HK-2 (cell line): Measurements from ENCODE around the gene PXDC1.
"Not testable (repeated sequence)": the region's sequence is repeated elsewhere in the genome, so short reads cannot be mapped to it uniquely, and the experiment has no call there.

Source experiments
- DNase-seq: peaks from one replicate; pipeline ENCODE4 v3.0.0-alpha.2; 2018; ENCODE audit not compliant: unreplicated experiment

Gene PXDC1

DNA sequence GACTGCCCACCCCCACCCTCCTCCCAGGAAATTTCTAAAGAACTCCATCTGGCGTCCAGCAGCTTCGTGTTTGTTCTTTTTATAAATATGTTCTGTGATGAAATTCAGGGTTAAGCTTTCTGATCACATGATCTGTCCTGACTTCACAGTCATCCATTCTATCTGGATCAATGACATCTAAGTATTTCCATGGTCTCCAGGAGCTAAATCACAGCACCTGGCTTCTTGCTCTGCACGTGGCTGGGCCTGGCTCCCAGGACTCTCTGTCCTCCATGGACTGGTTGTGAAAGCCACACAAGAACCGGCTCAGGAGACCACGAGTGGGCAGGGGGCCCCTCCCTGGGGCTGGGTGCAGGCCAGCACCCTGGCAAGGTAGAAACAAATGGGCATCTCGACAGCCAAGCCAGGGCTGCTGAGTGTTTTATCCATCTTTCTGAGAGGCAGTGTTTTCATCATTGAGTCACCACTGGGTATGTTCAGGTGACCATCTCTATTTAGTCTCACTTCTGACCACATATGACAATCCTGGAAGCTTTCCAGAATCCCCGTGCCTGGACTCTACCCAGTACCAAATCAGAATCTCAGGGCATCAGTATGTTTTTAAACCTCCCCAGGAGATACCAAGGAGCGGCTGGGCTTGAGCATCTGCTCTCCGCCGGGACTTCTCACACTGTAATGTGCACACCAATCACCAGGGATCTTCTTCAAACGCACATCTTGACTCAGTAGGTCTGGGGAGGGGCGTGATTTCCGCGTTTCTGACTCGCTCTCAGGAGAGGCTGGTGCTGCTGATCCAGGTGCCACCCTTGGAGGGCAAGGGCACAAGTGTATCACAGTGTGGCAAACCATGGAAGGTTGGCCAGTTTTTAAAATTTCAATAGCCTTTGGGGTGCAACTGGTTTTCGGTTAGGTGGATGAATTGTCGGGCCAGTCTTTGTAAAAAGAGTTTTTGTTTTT is 31.6 kb upstream of the PXDC1 start:
- DNase-seq = no peak

DNA sequence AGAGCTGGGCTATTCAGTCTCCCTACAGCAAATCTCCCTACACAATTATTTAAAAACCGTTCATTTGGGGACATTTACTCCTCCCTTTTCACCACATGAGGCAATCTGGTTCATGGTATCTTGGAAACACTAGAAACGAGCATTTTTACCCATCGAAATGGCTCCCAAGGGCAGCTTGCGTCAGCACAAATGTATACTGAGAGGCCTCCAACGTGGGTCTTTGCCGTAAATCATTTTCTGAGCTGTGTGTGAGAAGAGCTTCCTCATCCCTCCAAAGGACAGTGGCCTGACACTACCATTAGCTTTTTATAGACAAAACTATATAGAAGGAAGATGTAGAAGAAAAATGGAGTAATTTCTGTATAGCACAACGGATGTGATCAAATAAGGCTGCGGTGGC is 30.0 kb upstream of the PXDC1 start:
- no peak for DNase-seq

DNA sequence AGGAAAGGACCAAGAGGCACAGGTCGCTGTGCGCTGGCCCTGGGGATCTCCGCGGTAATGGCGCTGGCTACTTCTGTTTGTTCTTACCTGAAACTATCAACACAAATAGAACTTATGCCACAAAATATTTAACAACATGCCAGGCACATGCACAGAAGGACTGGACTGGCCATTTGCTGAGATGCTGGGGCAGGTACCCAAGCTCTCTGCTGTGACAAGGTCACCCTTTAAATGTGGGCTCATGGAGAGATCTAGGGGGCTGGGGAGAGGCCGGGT is 28.0 kb upstream of the PXDC1 start:
- DNase-seq = no peak

DNA sequence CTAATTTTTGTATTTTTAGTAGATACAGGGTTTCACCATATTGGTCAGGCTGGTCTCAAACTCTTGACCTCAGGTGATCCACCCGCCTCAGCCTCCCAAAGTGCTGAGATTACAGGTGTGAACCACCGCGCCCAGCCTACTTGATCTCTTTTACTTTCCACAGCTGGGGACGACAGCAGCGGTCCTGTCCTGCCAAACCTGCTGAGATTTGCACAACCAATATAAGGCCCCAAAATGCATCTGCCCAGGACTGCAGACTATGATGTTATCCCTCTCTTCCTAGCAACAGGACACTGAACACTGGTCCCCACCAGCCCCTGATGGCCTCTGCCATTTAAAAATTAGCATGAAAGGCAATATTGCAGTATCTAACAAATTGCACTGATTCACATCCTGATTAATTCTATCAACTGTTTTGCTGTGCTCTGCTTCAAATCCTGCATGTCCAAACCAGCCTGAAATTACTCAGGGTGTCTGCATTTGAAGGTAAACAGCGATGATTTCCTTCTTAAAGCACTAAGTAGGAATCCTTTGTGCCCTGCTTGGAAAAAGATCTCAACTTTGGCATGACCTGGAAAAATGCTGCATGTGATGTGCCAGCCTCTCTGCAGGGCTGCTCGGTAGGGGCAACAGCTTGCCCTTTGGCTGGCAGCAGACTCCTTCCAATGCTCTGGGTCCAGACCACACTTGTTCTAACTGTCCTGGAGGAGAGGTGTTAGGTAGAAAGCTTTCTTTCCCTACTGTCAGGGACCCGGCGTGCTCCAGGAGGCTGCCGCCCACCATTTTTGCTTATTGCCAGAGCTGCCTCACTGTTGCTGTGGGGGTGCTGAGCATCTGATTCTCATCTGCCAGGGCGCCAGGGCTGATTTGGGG is 27.4 kb upstream of the PXDC1 start:
- no peak for DNase-seq

DNA sequence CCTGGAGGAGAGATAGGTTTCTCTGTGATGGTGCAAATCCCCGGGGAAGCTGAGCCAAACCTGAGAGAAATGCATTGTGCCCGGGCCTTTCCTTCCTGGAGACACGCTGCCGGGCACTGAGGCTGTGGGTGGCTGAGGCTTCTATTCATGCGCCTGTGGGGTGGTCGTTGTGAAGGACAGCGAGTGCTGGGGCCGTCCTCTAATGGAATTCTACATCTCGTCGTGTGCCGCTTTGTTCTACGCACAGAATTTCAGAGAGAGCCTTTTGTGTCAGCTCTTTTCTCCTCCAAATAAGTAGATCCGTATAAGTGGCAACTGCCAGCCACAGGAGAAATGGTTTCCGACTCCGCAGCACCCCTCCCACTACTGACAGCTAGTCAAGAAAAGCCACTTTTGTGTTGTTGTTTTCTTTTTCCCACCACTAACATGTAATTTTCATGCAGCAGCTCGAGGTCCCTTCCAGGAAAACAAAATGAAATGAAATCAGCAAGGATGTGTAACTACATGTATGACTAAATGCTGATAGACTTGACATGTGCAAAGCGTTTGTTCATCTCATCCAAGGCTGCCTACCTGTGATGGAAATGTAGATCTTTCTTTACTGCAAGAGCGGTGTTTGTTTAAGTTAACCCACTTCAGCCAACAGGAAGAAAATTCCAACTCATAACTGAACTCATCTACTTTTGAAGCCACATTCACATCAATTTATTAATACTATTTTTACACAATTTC is 26.4 kb upstream of the PXDC1 start:
- no peak for DNase-seq

DNA sequence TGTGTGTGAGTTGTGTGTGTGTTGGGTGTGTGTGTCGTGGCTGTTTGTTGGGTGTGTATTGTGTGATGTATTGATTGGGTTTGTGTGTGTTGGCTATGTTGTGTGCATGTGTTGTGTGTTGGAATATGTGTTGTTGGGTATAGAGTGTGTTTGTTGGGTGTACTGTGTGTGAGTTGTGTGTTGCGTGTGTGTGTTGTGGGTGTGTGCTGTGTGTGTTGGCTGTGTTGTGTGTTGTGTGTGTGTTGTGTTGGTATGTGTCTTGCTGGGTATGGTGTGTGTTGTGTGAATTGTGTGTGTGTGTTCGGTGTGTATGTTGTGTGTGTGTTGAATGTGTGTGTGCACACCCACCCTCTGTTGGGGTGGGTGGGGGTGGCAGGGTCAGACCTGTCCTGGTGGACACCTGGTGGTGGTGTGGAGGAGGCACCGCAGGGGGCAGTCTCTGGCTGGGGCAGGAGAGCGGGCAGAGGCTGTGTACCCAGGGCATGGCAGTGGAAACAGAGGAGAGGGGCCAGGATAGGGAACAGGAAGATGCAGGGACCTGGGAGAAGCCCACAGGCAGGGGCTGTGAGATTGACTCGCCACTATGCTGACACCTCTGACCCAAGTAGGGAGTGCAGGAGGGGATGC is 25.5 kb upstream of the PXDC1 start:
- DNase-seq = no peak

DNA sequence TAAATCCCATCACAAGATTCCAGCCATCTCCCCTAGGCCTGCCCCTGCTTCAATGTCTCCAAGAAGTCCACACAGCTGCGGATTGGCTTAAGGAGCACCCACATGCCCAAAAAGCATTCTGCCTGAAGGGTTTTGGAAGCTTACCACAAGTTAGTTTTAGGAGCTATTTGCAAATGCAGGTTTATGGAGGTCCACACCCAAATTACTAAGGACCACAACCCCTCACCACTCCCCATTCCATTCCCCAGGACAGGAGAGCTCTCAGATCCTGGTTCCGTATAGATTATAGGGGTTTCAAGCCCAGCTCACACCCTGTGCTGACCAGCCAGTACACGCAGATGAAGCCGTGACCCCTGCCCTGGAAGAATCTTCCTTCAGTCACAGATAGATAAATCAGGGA is 24.3 kb upstream of the PXDC1 start:
- DNase-seq = no peak

DNA sequence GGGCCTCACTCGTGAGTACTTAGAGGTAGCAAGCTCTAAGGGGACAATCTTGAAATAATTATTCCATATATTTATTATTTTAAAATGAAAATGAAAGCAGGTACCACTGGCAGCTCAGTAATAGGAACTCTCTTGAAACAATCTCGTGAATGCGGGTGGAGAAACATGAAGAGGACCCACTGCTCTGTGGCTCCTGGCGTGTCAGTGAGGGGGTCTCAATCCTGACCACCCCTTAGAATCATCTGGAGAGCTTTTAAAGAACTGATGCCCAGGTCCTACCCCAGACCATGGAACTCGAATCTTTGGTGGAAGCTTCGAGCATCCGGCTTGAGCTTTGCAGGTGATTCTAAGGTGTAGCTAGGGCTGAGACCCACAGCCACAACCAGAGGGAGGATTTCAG is 23.9 kb upstream of the PXDC1 start:
- DNase-seq = no peak

DNA sequence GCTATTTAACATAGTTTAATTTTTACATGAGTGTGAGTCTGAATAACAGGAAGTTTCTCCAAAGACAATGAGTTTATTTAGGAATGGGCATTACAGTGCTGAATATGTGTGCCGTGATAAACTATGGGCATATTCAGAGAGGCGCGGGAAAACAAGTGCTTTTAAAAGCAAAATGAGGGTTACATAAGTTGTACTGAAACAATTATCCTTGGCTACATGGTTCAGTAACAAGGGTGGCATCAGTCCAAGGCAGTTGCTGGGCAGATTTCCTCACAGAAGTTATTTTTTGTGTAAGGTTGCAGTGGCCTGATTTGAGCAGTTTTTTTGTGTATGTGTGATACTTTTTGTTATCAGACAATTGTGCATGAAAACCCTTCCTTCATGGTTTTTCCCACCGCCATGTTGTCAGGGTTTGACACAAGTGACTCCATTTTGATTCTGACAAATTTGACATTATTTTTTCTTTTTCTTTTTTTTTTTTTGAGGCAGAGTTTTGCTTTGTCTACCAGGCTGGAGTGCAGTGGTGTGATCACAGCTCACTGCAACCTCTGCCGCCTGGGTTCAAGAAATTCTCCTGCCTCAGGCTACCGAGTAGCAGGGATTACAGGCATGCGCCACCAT is 22.3 kb upstream of the PXDC1 start:
- DNase-seq = no peak

DNA sequence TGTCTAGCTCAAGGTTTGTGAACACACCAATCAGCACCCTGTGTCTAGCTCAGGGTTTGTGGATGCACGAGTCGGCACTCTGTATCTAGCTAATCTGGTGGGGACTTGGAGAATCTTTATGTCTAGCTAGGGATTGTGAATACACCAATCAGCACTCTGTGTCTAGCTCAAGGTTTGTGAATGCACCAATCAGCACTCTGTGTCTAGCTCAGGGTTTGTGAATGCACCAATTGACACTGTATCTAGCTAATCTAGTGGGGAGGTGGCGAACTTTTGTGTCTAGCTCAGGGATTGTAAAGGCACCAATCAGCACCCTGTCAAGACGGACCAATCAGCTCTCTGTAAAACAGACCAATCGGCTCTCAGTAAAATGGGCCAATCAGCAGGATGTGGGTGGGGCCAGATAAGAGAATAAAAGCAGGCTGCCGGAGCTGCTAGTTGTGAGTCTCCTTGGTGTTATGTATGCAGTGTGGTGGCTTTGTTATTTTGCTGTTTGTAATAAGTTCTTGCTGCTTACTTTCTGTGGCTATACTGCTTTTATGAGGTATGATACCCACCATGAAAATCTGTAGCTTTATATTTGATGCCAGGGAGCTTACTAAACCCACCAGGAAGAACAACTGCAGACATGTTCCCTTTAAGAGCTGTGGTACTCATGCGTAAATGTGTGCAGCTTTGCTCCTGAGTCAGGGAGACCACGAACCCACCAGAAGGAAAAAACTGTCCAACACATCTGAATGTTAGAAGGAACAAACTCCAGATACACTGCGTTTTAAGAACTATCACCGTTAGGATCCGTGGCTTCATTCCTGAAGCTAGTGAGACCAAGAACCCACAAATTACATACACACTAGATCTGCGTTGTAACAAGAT is 20.9 kb upstream of the PXDC1 start:
- DNase-seq = not testable (repeated sequence)

DNA sequence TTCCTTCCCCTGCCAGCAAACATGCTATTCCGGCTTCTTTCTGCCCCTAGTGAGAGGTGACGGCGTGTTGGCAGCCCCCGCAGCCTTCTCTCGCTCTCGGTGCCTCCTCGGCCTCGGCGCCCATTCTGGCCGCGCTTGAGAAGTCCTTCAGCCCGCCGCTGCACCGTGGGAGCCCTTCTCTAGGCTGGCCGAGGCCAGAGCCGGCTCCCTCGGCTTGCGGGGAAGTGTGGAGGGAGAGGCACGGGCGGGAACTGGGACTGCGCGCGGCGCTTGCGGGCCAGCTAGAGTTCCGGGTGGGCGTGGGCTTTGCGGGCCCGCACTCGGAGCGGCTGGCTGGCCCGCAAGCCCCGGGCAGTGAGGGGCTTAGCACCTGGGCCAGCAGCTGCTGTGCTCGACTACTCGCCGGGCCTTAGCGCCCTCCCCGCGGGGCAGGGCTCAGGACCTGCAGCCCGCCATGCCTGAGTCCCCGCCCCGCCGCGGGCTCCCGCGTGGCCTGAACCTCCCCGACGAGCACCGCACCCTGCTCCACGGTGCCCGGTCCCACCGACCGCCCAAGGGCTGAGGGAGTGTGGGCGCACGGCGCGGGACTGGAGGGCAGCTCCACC is 20.0 kb upstream of the PXDC1 start:
- DNase-seq = no peak

DNA sequence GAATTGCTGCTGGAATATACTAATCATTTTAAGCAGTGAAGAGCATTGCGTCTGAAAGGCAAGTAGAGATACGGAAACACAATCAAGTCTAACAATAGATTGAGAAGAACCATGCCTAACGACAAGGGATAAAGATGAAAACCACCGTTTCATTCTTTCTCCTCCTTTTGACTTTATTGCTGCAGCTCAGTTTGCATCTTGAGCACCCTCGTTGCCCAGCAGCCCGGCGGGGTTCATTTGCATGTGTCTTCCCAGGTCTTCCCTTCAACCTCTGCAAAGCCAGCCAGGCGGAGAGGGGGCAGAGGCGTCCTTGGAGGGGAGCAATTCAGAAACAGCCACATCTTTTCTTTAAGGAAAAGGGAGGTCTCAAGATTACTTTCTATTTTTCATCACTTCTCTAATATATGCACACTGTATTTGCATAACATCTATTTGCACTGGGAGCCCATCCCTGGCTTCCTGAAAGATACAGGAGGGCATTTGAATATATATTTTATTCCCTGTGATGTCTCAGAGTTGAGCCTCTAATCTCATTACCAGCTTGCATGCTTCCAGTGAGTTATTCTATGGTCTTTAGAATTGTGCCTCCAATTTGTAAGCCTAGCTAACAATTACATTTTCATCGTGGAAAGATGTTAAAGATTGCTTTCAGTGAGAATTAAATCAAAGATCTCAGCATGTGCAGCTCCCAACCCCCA is 18.7 kb upstream of the PXDC1 start:
- DNase-seq = no peak

DNA sequence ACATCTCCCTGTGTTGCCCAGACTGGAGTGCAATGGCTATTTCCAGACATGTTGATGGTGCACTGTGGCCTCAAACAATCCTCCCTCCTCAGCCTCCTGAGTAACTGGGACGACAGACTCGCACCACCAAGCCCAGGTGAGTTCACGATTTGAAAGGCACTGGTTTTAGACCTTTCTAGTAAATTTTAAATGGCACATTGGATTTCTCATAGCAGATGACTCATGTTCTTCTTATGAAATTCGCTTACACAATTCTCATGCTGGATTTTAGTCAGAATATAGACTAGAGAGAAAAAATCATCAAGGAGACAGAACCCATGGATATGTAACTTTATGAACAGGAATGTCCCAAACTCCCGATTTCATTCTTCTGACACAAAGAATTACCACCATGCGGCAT is 18.1 kb upstream of the PXDC1 start:
- no peak for DNase-seq

DNA sequence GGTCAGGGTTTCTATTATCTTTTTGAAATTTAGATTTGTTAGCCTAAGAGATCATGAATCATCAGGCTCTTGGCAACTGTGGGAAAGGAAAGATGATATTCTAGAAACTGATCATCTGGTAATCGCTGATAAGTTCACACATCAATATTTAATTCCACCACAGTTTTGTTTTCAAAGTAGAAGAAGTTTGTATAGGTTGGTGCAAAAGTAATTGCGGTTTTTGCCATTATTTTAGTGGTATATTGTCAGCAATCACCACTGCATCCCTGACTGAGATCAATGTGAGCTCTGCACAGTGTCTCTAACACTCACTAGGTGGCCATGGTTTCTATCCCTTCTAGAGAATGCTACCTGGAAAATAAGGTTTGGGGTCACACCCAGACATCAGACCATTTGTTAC is 17.0 kb upstream of the PXDC1 start:
- no peak for DNase-seq

DNA sequence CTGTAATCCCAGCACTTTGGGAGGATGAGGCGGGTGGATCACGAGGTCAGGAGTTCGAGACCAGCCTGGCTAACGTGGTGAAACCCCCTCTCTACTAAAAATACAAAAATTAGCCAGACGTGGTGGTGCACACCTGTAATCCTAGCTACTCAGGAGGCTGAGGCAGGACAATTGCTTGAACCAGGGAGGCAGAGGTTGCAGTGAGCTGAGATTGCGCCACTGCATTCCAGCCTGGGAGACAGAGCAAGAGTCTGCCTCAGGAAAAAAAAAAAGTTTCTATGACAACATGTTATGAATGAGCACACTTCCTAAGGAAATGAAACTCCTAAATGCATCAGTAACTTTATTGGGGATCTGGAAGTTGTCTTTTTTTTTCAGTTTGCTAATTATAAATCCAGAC is 16.0 kb upstream of the PXDC1 start:
- DNase-seq = not testable (repeated sequence)

DNA sequence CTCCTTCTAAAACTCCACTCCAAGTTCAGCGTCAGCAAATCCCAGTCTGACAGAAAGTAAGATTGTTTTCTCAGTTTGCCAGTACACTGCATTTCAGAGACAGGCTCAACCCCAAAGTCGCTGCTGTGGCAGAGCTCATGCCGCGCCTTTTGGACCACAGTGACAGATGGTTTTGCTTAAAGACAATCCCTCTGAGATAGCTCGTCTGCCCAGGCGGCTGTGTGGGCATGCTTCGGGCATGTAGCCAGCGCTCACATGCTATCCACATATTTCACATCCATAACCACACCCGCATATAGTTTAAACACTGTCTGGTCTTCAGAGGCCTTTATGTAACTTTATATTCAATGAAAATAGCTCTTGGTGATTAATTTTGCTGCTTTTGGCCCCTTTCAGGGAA is 14.7 kb upstream of the PXDC1 start:
- DNase-seq = no peak

DNA sequence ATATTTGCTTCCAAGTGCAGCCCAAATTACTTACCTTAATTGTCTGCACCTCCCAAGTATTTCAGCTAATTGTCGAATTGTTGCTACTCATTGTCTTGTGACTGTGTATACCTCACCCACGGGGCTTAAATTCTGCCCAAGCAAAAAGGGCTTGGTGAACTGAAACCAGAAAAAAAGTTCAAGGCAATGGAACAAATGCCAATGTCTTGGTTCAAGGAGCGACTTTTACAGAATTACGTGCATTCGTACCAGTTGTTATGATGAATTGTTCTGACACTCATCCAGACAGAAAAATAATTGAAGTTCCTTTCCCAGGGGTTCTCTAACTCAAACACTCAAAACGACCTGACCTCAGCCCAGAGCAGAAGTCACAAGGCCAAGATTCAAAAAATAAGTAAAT is 13.9 kb upstream of the PXDC1 start:
- no peak for DNase-seq

DNA sequence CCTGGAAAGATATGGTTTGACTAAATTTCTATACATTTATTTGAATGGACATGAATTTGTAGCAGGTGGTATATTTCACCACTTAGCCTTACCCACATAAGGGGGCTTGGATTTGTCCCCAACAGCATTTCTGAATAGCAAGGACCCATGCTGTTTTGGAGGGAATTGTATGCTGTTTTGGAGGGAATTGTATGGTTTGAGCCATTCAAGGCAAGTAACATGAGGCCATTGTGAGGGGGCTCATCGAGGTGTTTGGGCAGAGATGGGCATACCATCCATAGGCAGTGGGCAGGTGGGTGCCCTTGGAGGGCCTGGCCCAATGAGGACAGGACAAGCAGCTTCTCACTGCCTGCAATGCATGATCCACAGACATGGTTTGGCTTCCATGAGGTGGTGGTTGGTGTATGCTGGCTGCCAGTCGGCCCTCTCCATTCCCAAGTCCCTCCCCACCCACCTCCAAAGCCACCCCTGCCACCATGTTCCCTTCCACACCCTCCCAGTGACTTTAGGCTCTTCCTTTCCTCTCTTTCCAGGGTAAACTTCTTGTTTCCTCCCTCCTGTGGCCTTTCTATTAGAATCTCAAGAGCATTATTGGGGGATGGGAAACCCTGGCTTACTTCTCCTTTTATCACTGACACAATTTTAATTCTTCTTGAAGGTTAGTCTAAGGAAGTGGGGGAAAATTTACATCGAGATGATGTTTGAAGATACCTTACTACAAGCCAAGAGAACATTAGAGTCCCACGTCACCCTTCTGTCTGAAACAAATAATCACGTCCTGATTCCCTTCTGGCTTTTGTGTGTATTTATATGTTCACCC is 13.2 kb upstream of the PXDC1 start:
- no peak for DNase-seq

DNA sequence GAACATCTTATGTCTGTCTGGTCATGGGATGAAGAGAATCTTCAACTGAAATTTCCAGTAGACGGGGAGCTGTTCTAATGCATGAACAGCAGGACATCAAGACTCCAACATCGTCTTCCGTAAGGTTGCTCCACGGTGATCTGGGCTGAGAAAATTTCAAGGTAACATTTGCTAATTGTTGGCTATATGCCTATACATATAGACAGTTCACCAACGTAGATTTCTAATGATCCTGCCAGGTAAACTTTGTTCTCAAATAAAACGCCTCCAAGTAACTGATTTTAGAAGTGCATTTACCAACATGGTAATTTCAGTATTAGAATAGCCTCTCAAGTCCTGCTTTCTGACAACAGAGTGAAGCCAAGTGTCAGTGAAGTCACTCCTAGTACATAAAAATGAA is 11.3 kb upstream of the PXDC1 start:
- no peak for DNase-seq
